Suprapubic skin (tissue), 4 donors: ENCODE measurements around the gene KLHL11.

Experiments
- EP300 ChIP-seq: sonication (generic); formaldehyde crosslinking; IDR thresholded peaks from one replicate; pipeline ENCODE4 v1.6.1; 2017; ENCODE audit warnings: antibody characterized with exemption
- POLR2A ChIP-seq, 2 donors: fragments of 450-650 bp; IDR thresholded peaks; one replicate each; pipeline ENCODE4 v1.6.1; 2017; ENCODE audit warnings: antibody characterized with exemption in 2 of 2, mild to moderate bottlenecking in 2 of 2, moderate library complexity in 2 of 2
- POLR2AphosphoS5 ChIP-seq, 3 donors: sonication (generic); formaldehyde crosslinking; IDR thresholded peaks; one replicate each; pipeline ENCODE4 v1.6.1; 2017; ENCODE audit warnings: antibody characterized with exemption in 3 of 3
- TF ChIP-seq, protein P1 (sequence below), 2 donors: fragments of 200-600 bp in 1 of 2; fragments of 450-650 bp in 1 of 2; sonication (generic) in 1 of 2; IDR thresholded peaks; one replicate each; pipeline ENCODE4 v1.5.1; 2016 to 2019; ENCODE audit warnings: antibody characterized with exemption in 2 of 2, mild to moderate bottlenecking in 1 of 2, moderate library complexity in 1 of 2

DNA sequence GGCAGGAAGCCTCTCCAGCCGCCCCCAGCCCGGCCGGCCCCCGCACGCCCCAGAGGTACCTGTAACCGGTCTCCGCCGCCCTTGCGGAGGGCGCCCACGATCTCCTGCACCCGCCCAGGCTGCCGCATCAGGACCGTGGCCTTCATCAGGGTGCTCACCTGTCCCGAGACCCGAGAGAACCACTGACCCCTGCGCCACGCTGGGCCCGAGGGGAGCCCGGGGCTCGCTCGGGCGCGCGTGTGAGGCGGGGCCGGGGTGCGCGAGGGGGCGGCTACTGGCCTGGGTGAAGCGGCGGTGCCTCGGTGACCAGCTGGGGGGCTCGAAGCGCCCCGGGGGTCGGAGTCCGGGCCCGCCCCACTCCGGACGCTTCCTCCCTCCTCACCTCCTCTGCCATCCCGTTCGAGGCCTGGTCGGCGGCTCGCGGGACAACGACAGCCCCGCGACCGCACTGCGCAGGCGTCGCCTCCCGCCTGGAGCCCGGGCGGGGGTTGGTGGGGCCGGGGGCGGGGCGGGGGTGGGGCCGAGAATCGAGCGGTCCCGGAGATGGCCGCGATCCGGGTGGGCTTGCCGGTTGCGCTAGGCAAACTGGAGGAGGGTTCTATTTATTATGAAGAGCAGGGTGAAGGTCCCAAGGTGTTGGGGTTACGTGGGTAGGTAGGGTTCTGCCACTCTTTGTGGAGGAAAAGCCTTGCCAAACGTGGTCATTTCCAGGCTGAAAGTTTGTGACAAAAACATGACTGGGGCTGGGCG is 29.2 kb downstream of the KLHL11 start, which contains the start of gene NT5C3B:
- TF ChIP-seq, protein P1, sequence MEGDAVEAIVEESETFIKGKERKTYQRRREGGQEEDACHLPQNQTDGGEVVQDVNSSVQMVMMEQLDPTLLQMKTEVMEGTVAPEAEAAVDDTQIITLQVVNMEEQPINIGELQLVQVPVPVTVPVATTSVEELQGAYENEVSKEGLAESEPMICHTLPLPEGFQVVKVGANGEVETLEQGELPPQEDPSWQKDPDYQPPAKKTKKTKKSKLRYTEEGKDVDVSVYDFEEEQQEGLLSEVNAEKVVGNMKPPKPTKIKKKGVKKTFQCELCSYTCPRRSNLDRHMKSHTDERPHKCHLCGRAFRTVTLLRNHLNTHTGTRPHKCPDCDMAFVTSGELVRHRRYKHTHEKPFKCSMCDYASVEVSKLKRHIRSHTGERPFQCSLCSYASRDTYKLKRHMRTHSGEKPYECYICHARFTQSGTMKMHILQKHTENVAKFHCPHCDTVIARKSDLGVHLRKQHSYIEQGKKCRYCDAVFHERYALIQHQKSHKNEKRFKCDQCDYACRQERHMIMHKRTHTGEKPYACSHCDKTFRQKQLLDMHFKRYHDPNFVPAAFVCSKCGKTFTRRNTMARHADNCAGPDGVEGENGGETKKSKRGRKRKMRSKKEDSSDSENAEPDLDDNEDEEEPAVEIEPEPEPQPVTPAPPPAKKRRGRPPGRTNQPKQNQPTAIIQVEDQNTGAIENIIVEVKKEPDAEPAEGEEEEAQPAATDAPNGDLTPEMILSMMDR (IDR thresholded peaks at IDR 0.05), result no peak
- TF ChIP-seq EP300 (no peak), POLR2A (IDR thresholded peaks at IDR 0.05) (no peak), POLR2AphosphoS5 (IDR thresholded peaks at IDR 0.05) (no peak)
